ENCODE results near the gene CEP44.

CEP44 gene

DNA sequence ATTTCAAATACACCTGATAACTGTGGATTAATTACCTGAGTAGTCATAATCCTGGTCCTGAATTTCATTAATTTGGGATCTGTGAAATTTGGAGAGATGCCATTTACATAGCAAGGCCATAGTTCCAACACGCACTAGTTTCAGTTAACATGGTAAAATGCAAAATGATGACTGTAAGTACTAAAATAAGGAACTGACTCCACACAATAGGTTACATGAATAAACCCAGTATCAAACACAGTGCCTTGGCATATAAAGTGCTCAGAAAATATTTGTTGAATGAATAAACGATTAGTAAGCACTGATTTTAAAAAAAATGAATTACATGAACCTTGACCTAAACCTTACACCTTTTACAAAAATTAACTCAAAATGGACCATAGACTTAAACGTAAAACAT lies 9.3 kb upstream of the CEP44 start:
- no peaks in the 10 kb centered on the region for H3K4me1 ChIP-seq
- no peak overlapping the region for H3K4me2 ChIP-seq
- H3K9ac ChIP-seq: no peak overlapping the region
- no peaks in the 10 kb centered on the region for H3K36me3 ChIP-seq
- no peak overlapping the region for H3K4me3 ChIP-seq
- peaks cover 60% of the 10 kb centered on the region for H4K20me1 ChIP-seq
- TF ChIP-seq Cebpa-rat (IDR thresholded peaks at IDR 0.05): no peak
- H3K27me3 ChIP-seq: no peaks in the 10 kb centered on the region
- H3K9me3 ChIP-seq: peaks cover 3% of the 10 kb centered on the region
- no peak overlapping the region for H3K27ac ChIP-seq

DNA sequence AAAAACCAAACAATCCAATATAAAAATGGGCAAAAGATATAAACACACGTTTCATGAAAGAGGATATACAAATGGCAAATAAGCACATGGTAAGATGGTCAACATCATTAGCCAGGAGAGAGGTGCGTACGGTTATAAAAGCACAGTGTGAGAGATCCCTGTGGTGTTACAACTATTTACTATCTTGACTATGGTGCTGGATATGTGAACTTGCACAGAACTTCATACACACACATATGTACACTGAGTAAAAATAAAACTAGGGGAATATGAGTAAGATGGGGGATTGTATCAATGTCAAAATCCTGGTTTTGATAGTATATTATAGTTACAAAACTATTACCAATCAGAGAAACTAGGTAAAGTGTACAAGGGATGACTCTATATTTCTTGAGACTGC lies 8.6 kb upstream of the CEP44 start:
- Histone ChIP-seq H3K27me3 (no peaks in the 10 kb centered on the region), H3K4me2 (no peak overlapping the region), H3K4me3 (no peak overlapping the region)

DNA sequence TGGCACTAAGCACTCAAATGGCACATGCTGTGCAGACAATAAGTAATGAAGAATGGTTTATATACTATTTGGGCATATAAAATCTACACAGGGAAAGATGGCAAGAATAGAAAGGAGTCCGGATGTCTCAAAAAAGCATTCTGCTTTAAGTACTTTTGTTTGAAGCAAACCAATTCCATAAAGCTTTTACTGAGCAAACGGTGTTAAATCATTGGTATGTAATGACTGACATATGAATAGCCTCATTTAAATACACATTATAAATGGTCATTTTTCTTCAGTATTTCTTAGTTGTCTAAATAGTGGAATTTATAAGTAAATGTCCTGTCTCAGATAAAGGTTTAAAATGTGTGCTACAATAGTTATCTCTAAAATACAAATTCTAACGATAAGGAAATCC lies 6.3 kb upstream of the CEP44 start:
- Histone ChIP-seq H3K4me2 (no peak overlapping the region), H3K4me1 (peaks cover 12% of the 10 kb centered on the region; the same call in 1 of the 2 replicates), H4K20me1 (peaks cover 40% of the 10 kb centered on the region), H3K27ac (no peak overlapping the region), H3K9ac (no peak overlapping the region), H3K27me3 (no peaks in the 10 kb centered on the region), H3K36me3 (no peaks in the 10 kb centered on the region), H3K4me3 (no peak overlapping the region), H3K9me3 (peaks cover 6% of the 10 kb centered on the region)
- no peak for TF ChIP-seq Cebpa-rat (IDR thresholded peaks at IDR 0.05)

More for the DNA sequence above, 8.6 kb upstream of the CEP44 start:
- no peaks in the 10 kb centered on the region for H3K4me1 ChIP-seq
- H3K36me3 ChIP-seq: no peaks in the 10 kb centered on the region
- H3K9me3 ChIP-seq: peaks cover 6% of the 10 kb centered on the region
- H3K27ac ChIP-seq: no peak overlapping the region
- H4K20me1 ChIP-seq: peaks cover 53% of the 10 kb centered on the region
- H3K9ac ChIP-seq: no peak overlapping the region
- TF ChIP-seq Cebpa-rat (IDR thresholded peaks at IDR 0.05): no peak

DNA sequence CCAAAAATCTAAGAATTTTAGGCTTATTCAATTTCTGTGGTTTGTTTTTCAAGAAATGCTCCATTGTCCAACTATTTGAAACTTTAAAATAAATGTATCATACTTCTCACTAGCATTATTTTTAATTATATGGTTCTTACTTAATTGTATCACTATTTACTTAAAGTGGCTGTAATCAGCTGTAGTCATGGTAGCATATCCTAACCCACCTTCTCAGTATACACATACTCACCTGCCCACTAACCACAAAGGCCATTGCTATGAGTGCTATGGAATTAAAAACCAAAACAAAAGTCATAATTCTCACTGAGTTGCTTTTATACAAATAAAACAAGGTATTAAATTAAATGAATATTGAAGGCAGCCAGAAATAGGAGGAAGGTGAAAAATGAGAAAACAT lies 5.2 kb upstream of the CEP44 start:
- H3K27ac ChIP-seq: no peak overlapping the region

DNA sequence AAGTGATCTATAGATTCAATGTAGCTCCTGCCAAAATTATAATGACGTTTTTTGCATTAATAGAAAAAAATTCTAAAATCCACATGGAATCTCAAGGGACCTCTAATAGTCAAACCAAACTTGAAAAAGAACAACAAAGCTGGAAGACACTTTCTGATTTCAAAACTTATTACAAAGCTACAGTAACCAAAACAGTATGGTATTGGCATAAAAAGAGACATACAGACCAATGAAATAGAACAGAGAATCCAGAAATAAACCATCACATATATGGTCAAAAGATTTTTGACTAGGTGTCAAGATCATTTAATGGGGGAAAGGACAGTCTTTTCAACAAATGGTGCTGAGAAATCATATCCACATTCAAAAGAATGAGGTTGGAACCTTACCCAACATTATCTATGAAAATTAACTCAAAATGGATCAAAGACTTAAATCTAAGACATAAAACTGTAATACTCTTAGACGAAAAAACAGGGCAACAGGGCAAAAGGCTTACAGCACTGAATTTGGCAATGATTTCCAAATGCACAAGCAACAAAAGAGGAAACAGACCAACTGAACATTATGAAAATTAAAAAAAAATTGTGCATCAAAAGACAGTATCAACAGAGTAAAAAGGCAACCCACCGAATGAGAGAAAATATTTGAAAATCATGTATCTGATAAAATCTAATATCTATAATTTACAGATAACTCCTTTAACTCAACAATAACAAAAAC lies 4.1 kb upstream of the CEP44 start:
- Histone ChIP-seq H3K27ac (no peak overlapping the region), H3K9ac (no peak overlapping the region), H3K9me3 (peaks cover 6% of the 10 kb centered on the region), H4K20me1 (peaks cover 35% of the 10 kb centered on the region), H3K27me3 (no peaks in the 10 kb centered on the region), H3K4me3 (no peak overlapping the region), H3K4me1 (peaks cover 21% of the 10 kb centered on the region), H3K4me2 (no peak overlapping the region), H3K36me3 (no peaks in the 10 kb centered on the region)
- no peak for TF ChIP-seq Cebpa-rat (IDR thresholded peaks at IDR 0.05)

More for the DNA sequence above, 5.2 kb upstream of the CEP44 start:
- Histone ChIP-seq H3K9me3 (peaks cover 6% of the 10 kb centered on the region), H3K36me3 (no peaks in the 10 kb centered on the region), H3K4me1 (peaks cover 16% of the 10 kb centered on the region; the same call in 1 of the 2 replicates), H4K20me1 (peaks cover 40% of the 10 kb centered on the region), H3K27me3 (no peaks in the 10 kb centered on the region), H3K9ac (no peak overlapping the region), H3K4me2 (no peak overlapping the region), H3K4me3 (no peak overlapping the region)
- no peak for TF ChIP-seq Cebpa-rat (IDR thresholded peaks at IDR 0.05)

DNA sequence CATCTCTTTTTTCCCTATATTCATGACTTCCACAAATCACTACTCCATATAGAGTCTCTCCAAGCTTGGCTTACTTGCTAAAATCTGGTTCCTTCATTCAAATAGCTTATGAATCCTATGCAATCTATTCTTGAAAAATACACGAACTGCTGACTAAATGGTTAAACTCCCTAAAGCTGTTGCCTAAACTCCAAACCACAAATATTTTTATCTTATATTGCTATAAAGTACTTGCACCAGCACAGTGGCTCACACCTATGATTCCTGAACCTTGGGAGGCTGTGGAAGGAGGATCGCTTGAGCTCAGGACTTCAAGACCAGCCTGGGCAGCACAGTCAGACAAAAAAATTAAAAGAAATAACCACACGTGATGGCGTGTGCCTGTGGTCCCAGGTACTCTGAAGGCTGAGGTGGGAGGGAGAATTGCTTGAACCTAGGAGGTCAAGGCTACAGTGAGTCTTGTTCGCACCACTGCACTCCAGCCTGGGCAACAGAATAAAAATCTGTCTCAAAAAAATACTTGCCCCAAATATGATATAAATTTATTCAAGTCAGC lies 2.5 kb upstream of the CEP44 start:
- H4K20me1 ChIP-seq: peaks cover 23% of the 10 kb centered on the region; the same call in 1 of the 2 replicates
- no peaks in the 10 kb centered on the region for H3K27me3 ChIP-seq
- no peaks in the 10 kb centered on the region for H3K36me3 ChIP-seq
- TF ChIP-seq Cebpa-rat (IDR thresholded peaks at IDR 0.05): no peak
- no peak overlapping the region for H3K27ac ChIP-seq
- H3K4me1 ChIP-seq: peaks cover 37% of the 10 kb centered on the region
- peaks cover 6% of the 10 kb centered on the region for H3K9me3 ChIP-seq
- H3K4me3 ChIP-seq: no peak overlapping the region
- peak overlapping the region; percentile 15; the same call in 1 of the 2 replicates for H3K4me2 ChIP-seq
- no peak overlapping the region for H3K9ac ChIP-seq

DNA sequence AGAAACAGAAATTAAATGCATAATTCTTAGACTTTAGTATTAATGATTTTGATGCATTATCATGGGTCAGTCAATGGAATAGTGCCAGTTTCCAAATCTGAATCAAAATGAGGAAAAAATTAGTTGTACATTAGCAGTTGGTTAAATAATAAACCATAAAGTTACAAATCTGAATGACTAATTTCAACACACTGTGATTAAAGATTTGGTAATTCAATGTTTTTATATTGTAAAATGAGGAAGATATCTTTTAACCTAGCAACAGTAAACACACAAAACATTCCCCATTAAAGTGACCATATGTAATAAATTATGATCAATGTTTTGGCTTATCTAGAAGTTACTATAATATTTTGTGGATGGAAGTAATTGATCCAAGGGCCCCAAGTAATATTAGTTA lies 1.8 kb upstream of the CEP44 start:
- Histone ChIP-seq H3K27ac (no peak overlapping the region), H3K36me3 (no peaks in the 10 kb centered on the region), H3K9ac (no peak overlapping the region), H3K9me3 (peaks cover 6% of the 10 kb centered on the region), H4K20me1 (peaks cover 17% of the 10 kb centered on the region; the same call in 1 of the 2 replicates), H3K4me1 (peaks cover 37% of the 10 kb centered on the region), H3K4me3 (no peak overlapping the region), H3K27me3 (no peaks in the 10 kb centered on the region), H3K4me2 (peak overlapping the region; percentile 92)
- no peak for TF ChIP-seq Cebpa-rat (IDR thresholded peaks at IDR 0.05)

DNA sequence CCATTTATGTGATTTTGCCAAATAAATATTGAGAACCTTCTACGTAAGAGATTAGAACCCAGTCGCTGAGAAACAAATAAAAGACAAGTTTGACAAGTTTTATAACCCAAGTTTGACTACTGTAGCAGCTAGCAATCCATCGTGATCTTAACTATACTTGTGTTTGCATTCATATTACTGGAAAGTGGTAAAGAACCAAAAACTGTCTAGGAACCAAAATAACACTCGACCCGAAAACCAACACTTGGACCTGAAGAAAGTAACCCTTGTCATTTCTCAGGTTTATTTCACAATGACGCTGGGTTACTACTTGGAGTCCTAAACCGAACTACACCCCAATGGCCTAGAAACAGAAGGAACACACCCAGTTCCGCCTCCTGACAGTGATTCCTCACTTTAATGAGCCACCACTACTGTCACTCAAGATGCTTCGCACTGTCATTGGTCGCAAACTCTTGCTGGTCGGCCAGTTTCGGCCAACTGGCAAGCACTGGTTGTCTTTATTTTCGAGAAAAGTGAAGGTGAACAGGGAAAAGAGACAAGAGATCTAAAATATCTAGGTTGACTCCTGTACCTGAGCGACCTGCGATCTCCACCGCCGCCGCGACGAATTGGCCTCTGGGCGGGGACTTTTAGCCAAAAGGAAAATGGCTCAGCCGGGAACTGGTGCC lies 740 bp upstream of the CEP44 start:
- peaks cover 9% of the 10 kb centered on the region; the same call in 1 of the 2 replicates for H4K20me1 ChIP-seq
- H3K36me3 ChIP-seq: no peaks in the 10 kb centered on the region
- H3K4me1 ChIP-seq: peaks cover 37% of the 10 kb centered on the region
- peak overlapping the region; percentile 92 for H3K4me2 ChIP-seq
- no peak for TF ChIP-seq Cebpa-rat (IDR thresholded peaks at IDR 0.05)
- H3K27me3 ChIP-seq: no peaks in the 10 kb centered on the region
- peaks cover 6% of the 10 kb centered on the region for H3K9me3 ChIP-seq
- peak overlapping the region; percentile 100 for H3K27ac ChIP-seq
- H3K9ac ChIP-seq: peak overlapping the region; percentile 99
- peak overlapping the region; percentile 91 for H3K4me3 ChIP-seq

DNA sequence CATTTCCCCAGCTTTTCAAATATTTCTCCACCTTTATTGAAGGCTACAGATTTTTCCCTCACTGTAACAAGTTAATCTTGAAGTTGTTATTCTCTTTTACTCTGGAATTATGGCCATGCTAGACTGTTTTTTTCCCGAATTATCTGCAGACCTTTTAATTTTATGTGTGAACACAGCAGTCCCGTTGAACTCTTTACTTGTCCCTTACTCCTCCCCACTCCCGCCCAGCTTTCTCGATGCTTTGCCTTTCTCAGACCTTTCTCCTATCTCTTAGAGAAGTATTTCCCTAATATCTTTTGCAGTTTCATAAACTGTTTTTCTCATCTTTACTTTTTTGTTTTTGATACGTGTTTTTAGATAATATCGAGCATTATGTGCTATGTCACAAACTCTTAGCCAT lies 776 bp downstream of the CEP44 start:
- H3K4me1 ChIP-seq: peaks cover 37% of the 10 kb centered on the region
- H3K4me2 ChIP-seq: peak overlapping the region; percentile 92

DNA sequence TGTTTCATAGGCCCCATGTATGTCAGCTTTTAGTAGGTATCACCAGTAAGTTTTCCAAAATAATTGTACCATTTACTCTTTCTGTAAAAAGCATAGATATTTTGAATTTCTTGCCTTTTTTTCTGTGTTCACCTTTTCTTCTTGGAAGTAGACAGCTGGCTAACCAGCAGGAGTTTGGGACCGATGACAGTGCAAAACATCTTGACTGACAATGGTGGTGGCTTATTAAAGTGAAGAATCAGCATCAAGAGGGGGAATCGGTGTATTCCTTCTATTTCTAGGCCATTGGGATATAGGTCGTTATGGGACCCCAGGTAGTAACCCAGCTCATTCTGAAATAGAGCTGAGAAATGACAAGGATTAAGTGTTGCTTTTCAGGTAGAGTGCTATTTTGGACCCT lies 3.2 kb downstream of the CEP44 start:
- Histone ChIP-seq H3K9me3 (peaks cover 15% of the 10 kb centered on the region), H3K27me3 (no peaks in the 10 kb centered on the region), H4K20me1 (no peaks in the 10 kb centered on the region), H3K36me3 (peaks cover 4% of the 10 kb centered on the region), H3K4me2 (no peak overlapping the region), H3K9ac (no peak overlapping the region), H3K4me3 (no peak overlapping the region), H3K27ac (no peak overlapping the region), H3K4me1 (peaks cover 29% of the 10 kb centered on the region)
- TF ChIP-seq Cebpa-rat (IDR thresholded peaks at IDR 0.05): no peak

More for the DNA sequence above, 776 bp downstream of the CEP44 start:
- no peaks in the 10 kb centered on the region for H4K20me1 ChIP-seq
- no peaks in the 10 kb centered on the region for H3K36me3 ChIP-seq
- peak overlapping the region; percentile 91 for H3K4me3 ChIP-seq
- H3K9me3 ChIP-seq: peaks cover 3% of the 10 kb centered on the region
- TF ChIP-seq Cebpa-rat (IDR thresholded peaks at IDR 0.05): no peak
- H3K27me3 ChIP-seq: no peaks in the 10 kb centered on the region
- peak overlapping the region; percentile 100 for H3K27ac ChIP-seq
- peak overlapping the region; percentile 99 for H3K9ac ChIP-seq

Measured in BLaER1 (cell line).